K562 (cell line): ENCODE data around the gene SUMO3. TPM values are rescaled to one million over a fixed set of nuclear protein-coding genes. Genes with fewer than 3 reads are reported as not detected.

ENCODE experiments used
- ATAC-seq: fragments of 200-7000 bp; cut with Tn5 transposase; 3 replicates; pipeline ENCODE4 v1.9.1; 2020; ENCODE audit warnings: moderate library complexity
- BruUV-seq: library from RNA; stranded (reverse); fragments of 400-500 nt; replicated peaks from 2 replicates; lab custom pipeline; 2021; lab: Mats Ljungman, UMichigan
- CTCF ChIA-PET: fragments of 300-600 bp; formaldehyde crosslinking; extraction: SDS; loops from one replicate; lab custom pipeline; 2021; ENCODE audit warnings: low intra/inter-chr PET ratio; lab: Yijun Ruan, JAX
- POLR2A ChIA-PET: fragments of 300-600, 350-650 bp; sonication (Branson Sonifier 250); formaldehyde crosslinking; extraction: SDS; loops from one replicate; lab custom pipeline; 2021; ENCODE audit warnings: antibody characterized with exemption, inconsistent platforms; lab: Yijun Ruan, JAX
- DNase-seq, 4 experiments: peaks; one replicate each; pipeline versions ENCODE4 v3.0.0 to v3.0.0-alpha.2; 2011 to 2018; ENCODE audit warnings: low spot score in 3 of 4, mixed read lengths in 3 of 4; ENCODE audit errors: extremely low read depth in 1 of 4
- FAIRE-seq: peaks from 2 replicates; lab custom pipeline; 2011; peaks lifted over from hg19 to GRCh38; lab: Jason Lieb, UNC
- H2AFZ ChIP-seq: 2 replicates; pipeline ENCODE4 v1.6.0; 2011; ENCODE audit warnings: low read depth, low read length, control low read depth, inconsistent platforms
- H3K27ac ChIP-seq: fragments of 200-600 bp; 3 replicates; pipeline ENCODE4 v1.8.0; 2011; ENCODE audit warnings: low read depth, mild to moderate bottlenecking, control low read depth, inconsistent platforms, low read length, moderate library complexity, mixed read lengths; ENCODE audit errors: extremely low read depth
- H3K27me3 ChIP-seq, 2 experiments: fragments of 300-600 bp in 1 of 2; 2 replicates in 1 of 2; 3 replicates in 1 of 2; pipeline versions ENCODE4 v1.6.0 to v1.8.0; 2011; ENCODE audit warnings: inconsistent platforms in 2 of 2, low read length in 2 of 2, mild to moderate bottlenecking in 1 of 2, mixed read lengths in 1 of 2, moderate library complexity in 1 of 2; ENCODE audit not compliant: control insufficient read depth in 2 of 2, insufficient read depth in 2 of 2
- H3K36me3 ChIP-seq: fragments of 300-600 bp; 3 replicates; pipeline ENCODE4 v1.8.0; 2011; ENCODE audit warnings: mild to moderate bottlenecking, low read length, inconsistent platforms; ENCODE audit not compliant: control insufficient read depth, insufficient read depth
- H3K4me1 ChIP-seq, 2 experiments: fragments of 200-600 bp in 1 of 2; replicated peaks in 1 of 2; 2 replicates in 1 of 2; 3 replicates in 1 of 2; pipeline versions ENCODE4 v1.5.1 to v1.8.0; 2011; ENCODE audit warnings: inconsistent platforms in 2 of 2, low read length in 2 of 2, mild to moderate bottlenecking in 1 of 2, mixed read lengths in 1 of 2, moderate library complexity in 1 of 2; ENCODE audit not compliant: control insufficient read depth in 2 of 2, insufficient read depth in 2 of 2
- H3K4me2 ChIP-seq: 2 replicates; pipeline ENCODE4 v1.6.1; 2011; ENCODE audit warnings: low read length, control low read depth, inconsistent platforms, mixed read lengths; ENCODE audit not compliant: insufficient read depth
- H3K4me3 ChIP-seq: fragments of 200-600 bp; sonication (generic), shearing (Covaris generic); 2 replicates; pipeline ENCODE4 v1.5.1; 2016; ENCODE audit warnings: control low read depth, inconsistent platforms
- H3K79me2 ChIP-seq: fragments of 200-600 bp; 3 replicates; pipeline ENCODE4 v1.8.0; 2011; ENCODE audit warnings: low read length, inconsistent platforms; ENCODE audit not compliant: control insufficient read depth, insufficient read depth
- H3K9ac ChIP-seq, 2 experiments: 2 replicates each; pipeline versions ENCODE4 v1.6.0 to v1.6.1; 2011; ENCODE audit warnings: low read depth in 2 of 2, low read length in 2 of 2, control low read depth in 1 of 2, inconsistent platforms in 1 of 2, mild to moderate bottlenecking in 1 of 2, mixed read lengths in 1 of 2; ENCODE audit not compliant: insufficient read depth in 1 of 2
- H3K9me1 ChIP-seq: one replicate; pipeline ENCODE4 v1.6.0; 2011; ENCODE audit warnings: inconsistent platforms, mild to moderate bottlenecking, low read length, moderate library complexity; ENCODE audit not compliant: control insufficient read depth, insufficient read depth
- H3K9me3 ChIP-seq: replicated peaks from 2 replicates; pipeline ENCODE4 v1.5.1; 2011; ENCODE audit warnings: low read depth, low read length, inconsistent platforms; ENCODE audit not compliant: control insufficient read depth, insufficient read depth
- H4K20me1 ChIP-seq: replicated peaks from 2 replicates; pipeline ENCODE4 v1.6.1; 2011; ENCODE audit warnings: low read length, inconsistent platforms, mixed read lengths; ENCODE audit not compliant: control insufficient read depth, insufficient read depth
- CAMTA2 ChIP-seq: fragments of 250-450 bp; sonication (Bioruptor Pico); conservative IDR thresholded peaks from 2 replicates; pipeline ENCODE4 v1.5.1; 2022
- JUNB ChIP-seq: fragments of 450-650 bp; formaldehyde crosslinking; conservative IDR thresholded peaks from 2 replicates; pipeline ENCODE4 v1.4.0; 2020; ENCODE audit warnings: mild to moderate bottlenecking
- SAP30 ChIP-seq: fragments of 200-600 bp; sonication (generic); IDR thresholded peaks from 2 replicates; pipeline ENCODE4 v1.6.1; 2012; ENCODE audit warnings: borderline replicate concordance, low read depth, mild to moderate bottlenecking, moderate library complexity, low read length, control low read depth, inconsistent platforms; ENCODE audit not compliant: insufficient read depth, poor library complexity, severe bottlenecking
- SETDB1 ChIP-seq: IDR thresholded peaks from one replicate; pipeline ENCODE4 v1.6.1; 2012; ENCODE audit warnings: low read length, control low read depth, inconsistent platforms
- THRAP3 ChIP-seq: fragments of 450-650 bp; IDR thresholded peaks from 2 replicates; pipeline ENCODE4 v1.6.1; 2016; ENCODE audit warnings: mild to moderate bottlenecking, inconsistent platforms, borderline replicate concordance
- WGBS: fragments of 100-300 bp; shearing (Covaris generic); methylation state at CpG from one replicate; pipeline ENCODE4 v1.1.6; 2016; ENCODE audit warnings: low coverage, mixed read lengths; ENCODE audit not compliant: insufficient coverage; ENCODE audit errors: missing lambda C conversion rate; 5-methylcytosine and 5-hydroxymethylcytosine counted together
- in situ Hi-C: fragments of 300-500 bp; cut with MboI; formaldehyde crosslinking; loops from 4 replicates; pipeline ENCODE4 v1.15.0; 2018; ENCODE audit warnings: inconsistent platforms, mixed read lengths
- intact Hi-C: fragments of 100-400 bp; cut with micrococcal nuclease; formaldehyde crosslinking; loops from 2 replicates; pipeline ENCODE4 v1.14.2; 2022
- polyA plus RNA-seq, 8 experiments: library from polyadenylated mRNA; depleted of rRNA in 4 of 8; stranded (reverse) in 5 of 8; unstranded in 3 of 8; fragments of >200 nt; fragmentation: Nextera tagmentation in 2 of 8; fragmentation: Illumina TruSeq in 1 of 8; extraction: Ambion mirVana in 2 of 8; extraction: Trizol in 1 of 8; gene quantifications; 2 replicates each; pipeline versions ENCODE4 v1.2.1 to v1.2.3, GENCODE V29; 2011 to 2014; ENCODE audit warnings: inconsistent platforms in 1 of 8, missing spikeins in 1 of 8
- total RNA-seq, 7 experiments: library from RNA; depleted of rRNA in 6 of 7; stranded (reverse); fragments of >200 nt in 6 of 7; fragmentation: Illumina TruSeq in 2 of 7; extraction: Trizol in 2 of 7; gene quantifications; 2 replicates each; pipeline versions ENCODE4 v1.2.1 to v1.2.3, GENCODE V29; 2011 to 2021; ENCODE audit warnings: low replicate concordance in 1 of 7
- TF ChIP-seq, protein P1 (sequence below): fragments of 450-650 bp; conservative IDR thresholded peaks from 2 replicates; pipeline ENCODE4 v1.6.1; 2016; ENCODE audit warnings: missing genetic modification characterization, low read depth, mild to moderate bottlenecking, control low read depth, missing compliant biosample characterization
- TF ChIP-seq, protein P2 (sequence below): IDR thresholded peaks from 2 replicates; pipeline ENCODE4 v1.6.1; 2011; ENCODE audit not compliant: insufficient read length; ENCODE audit errors: extremely low read depth
- TF ChIP-seq, protein P3 (sequence below): sonication (generic); formaldehyde crosslinking; IDR thresholded peaks from 2 replicates; pipeline ENCODE4 v1.8.0; 2023; ENCODE audit warnings: missing genetic modification reagents, mild to moderate bottlenecking, borderline replicate concordance
- TF ChIP-seq, protein P4 (sequence below), 2 experiments: fragments of 450-650 bp; conservative IDR thresholded peaks; 2 replicates each; pipeline ENCODE4 v1.6.1; 2017; ENCODE audit warnings: mild to moderate bottlenecking in 2 of 2, moderate library complexity in 2 of 2
- TF ChIP-seq, protein P5 (sequence below): sonication (generic); formaldehyde crosslinking; IDR thresholded peaks from 2 replicates; pipeline ENCODE4 v1.9.0; 2022; ENCODE audit warnings: mild to moderate bottlenecking, missing genetic modification reagents

SUMO3 gene
- total and polyA plus RNA-seq, 9 of the 15 experiments (the other 6 are each of a cell fraction or from before 2014, with no cell fraction given): 13.9 to 143 (median 113) TPM

DNA sequence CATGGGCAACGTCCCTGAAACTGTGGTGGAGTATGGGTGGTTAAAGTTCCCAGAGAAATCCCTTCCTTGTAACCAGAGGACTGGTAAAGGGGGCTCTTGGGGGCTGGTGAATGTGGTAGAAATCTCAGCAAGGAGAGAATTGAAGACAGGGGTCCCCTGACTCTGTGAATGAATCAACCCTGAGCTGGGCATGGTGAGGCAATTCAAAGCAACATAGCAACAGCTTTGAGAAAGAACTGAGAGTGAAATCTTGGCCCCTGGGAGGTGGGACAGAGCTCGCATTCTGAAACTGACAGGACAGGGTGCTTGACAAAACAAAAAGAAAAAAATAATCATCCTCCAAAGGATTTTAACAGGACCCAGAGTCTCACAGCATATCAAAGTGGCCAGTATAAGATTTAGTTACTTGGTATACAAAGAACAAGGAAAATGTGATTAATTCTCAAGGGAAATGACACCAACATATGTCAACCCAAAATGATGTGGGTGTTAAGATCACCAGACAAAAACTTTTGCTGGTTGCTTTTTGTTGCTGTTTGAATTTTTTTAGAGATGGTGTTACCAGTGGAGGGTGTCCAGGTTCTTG lies 11.7 kb upstream of the SUMO3 start:
- no peak for ATAC-seq
- H3K79me2 ChIP-seq: no peaks in the 10 kb centered on the region
- POLR2A ChIA-PET: no interaction called here
- H3K36me3 ChIP-seq: no peaks in the 10 kb centered on the region
- BruUV-seq: no TSS peak
- CTCF ChIA-PET: no interaction called here
- intact Hi-C loops: loop anchor here (10.0 kb wide), 1 partner anchor 785 kb away; no protein-coding TSS in a partner anchor
- H3K9me3 ChIP-seq: peaks cover 19% of the 10 kb centered on the region
- H3K4me1 ChIP-seq: peaks cover 3 to 11% of the 10 kb centered on the region in 2 experiments; a peak in 4 of 5 replicates
- no peak for DNase-seq
- FAIRE-seq: no peak
- H3K9ac ChIP-seq: no peak overlapping the region
- TF ChIP-seq SETDB1 (no peak), SAP30 (no peak), JUNB (CRISPR knock-in tag) (no peak), CAMTA2 (no peak), THRAP3 (no peak)
- TF ChIP-seq, protein P1, sequence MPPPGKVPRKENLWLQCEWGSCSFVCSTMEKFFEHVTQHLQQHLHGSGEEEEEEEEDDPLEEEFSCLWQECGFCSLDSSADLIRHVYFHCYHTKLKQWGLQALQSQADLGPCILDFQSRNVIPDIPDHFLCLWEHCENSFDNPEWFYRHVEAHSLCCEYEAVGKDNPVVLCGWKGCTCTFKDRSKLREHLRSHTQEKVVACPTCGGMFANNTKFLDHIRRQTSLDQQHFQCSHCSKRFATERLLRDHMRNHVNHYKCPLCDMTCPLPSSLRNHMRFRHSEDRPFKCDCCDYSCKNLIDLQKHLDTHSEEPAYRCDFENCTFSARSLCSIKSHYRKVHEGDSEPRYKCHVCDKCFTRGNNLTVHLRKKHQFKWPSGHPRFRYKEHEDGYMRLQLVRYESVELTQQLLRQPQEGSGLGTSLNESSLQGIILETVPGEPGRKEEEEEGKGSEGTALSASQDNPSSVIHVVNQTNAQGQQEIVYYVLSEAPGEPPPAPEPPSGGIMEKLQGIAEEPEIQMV (tag): no peak
- TF ChIP-seq, protein P2, sequence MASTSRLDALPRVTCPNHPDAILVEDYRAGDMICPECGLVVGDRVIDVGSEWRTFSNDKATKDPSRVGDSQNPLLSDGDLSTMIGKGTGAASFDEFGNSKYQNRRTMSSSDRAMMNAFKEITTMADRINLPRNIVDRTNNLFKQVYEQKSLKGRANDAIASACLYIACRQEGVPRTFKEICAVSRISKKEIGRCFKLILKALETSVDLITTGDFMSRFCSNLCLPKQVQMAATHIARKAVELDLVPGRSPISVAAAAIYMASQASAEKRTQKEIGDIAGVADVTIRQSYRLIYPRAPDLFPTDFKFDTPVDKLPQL: no peak
- TF ChIP-seq, protein P3, sequence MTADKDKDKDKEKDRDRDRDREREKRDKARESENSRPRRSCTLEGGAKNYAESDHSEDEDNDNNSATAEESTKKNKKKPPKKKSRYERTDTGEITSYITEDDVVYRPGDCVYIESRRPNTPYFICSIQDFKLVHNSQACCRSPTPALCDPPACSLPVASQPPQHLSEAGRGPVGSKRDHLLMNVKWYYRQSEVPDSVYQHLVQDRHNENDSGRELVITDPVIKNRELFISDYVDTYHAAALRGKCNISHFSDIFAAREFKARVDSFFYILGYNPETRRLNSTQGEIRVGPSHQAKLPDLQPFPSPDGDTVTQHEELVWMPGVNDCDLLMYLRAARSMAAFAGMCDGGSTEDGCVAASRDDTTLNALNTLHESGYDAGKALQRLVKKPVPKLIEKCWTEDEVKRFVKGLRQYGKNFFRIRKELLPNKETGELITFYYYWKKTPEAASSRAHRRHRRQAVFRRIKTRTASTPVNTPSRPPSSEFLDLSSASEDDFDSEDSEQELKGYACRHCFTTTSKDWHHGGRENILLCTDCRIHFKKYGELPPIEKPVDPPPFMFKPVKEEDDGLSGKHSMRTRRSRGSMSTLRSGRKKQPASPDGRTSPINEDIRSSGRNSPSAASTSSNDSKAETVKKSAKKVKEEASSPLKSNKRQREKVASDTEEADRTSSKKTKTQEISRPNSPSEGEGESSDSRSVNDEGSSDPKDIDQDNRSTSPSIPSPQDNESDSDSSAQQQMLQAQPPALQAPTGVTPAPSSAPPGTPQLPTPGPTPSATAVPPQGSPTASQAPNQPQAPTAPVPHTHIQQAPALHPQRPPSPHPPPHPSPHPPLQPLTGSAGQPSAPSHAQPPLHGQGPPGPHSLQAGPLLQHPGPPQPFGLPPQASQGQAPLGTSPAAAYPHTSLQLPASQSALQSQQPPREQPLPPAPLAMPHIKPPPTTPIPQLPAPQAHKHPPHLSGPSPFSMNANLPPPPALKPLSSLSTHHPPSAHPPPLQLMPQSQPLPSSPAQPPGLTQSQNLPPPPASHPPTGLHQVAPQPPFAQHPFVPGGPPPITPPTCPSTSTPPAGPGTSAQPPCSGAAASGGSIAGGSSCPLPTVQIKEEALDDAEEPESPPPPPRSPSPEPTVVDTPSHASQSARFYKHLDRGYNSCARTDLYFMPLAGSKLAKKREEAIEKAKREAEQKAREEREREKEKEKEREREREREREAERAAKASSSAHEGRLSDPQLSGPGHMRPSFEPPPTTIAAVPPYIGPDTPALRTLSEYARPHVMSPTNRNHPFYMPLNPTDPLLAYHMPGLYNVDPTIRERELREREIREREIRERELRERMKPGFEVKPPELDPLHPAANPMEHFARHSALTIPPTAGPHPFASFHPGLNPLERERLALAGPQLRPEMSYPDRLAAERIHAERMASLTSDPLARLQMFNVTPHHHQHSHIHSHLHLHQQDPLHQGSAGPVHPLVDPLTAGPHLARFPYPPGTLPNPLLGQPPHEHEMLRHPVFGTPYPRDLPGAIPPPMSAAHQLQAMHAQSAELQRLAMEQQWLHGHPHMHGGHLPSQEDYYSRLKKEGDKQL (CRISPR knock-in tag): no peak
- TF ChIP-seq, protein P4, sequence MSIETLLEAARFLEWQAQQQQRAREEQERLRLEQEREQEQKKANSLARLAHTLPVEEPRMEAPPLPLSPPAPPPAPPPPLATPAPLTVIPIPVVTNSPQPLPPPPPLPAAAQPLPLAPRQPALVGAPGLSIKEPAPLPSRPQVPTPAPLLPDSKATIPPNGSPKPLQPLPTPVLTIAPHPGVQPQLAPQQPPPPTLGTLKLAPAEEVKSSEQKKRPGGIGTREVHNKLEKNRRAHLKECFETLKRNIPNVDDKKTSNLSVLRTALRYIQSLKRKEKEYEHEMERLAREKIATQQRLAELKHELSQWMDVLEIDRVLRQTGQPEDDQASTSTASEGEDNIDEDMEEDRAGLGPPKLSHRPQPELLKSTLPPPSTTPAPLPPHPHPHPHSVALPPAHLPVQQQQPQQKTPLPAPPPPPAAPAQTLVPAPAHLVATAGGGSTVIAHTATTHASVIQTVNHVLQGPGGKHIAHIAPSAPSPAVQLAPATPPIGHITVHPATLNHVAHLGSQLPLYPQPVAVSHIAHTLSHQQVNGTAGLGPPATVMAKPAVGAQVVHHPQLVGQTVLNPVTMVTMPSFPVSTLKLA (conservative IDR thresholded peaks at IDR 0.05): no peak
- TF ChIP-seq, protein P5, sequence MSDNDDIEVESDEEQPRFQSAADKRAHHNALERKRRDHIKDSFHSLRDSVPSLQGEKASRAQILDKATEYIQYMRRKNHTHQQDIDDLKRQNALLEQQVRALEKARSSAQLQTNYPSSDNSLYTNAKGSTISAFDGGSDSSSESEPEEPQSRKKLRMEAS: no peak
- in situ Hi-C loops: no loop called here
- H3K27me3 ChIP-seq: no peaks in the 10 kb centered on the region
- H4K20me1 ChIP-seq: no peaks in the 10 kb centered on the region
- no peaks in the 10 kb centered on the region for H3K9me1 ChIP-seq
- no peak overlapping the region for H3K4me3 ChIP-seq
- H3K4me2 ChIP-seq: no peak overlapping the region
- 10% methylated on average over 2 of the region's 2 CpGs for WGBS
- H3K27ac ChIP-seq: no peak overlapping the region
- H2AFZ ChIP-seq: no peak overlapping the region
